AG04450 (cell line): ENCODE results near the gene SPSB3. TPM values are rescaled to one million over a fixed set of nuclear protein-coding genes. Genes with fewer than 3 reads are reported as not detected.

ENCODE experiments used
- CTCF ChIA-PET: fragments of 300-600, 350-600 bp; formaldehyde crosslinking; extraction: SDS; loops from one replicate; lab custom pipeline; 2022; ENCODE audit warnings: antibody characterized with exemption, inconsistent platforms; lab: Charles Lee
- POLR2A ChIA-PET: fragments of 350-600 bp; formaldehyde crosslinking; extraction: SDS; loops from one replicate; lab custom pipeline; 2021; ENCODE audit warnings: antibody characterized with exemption, inconsistent platforms; lab: Yijun Ruan, JAX
- DNase-seq: peaks from one replicate; pipeline ENCODE4 v3.0.0-alpha.2; 2011; ENCODE audit warnings: low read depth, low spot score
- H3K27ac ChIP-seq: one replicate; pipeline ENCODE4 v1.5.1; 2012; ENCODE audit warnings: low read depth, low read length, control low read depth
- H3K27me3 ChIP-seq: one replicate; pipeline ENCODE4 v1.6.0; 2012; ENCODE audit warnings: low read length; ENCODE audit not compliant: control insufficient read depth, insufficient read depth
- H3K4me3 ChIP-seq: 2 replicates; pipeline ENCODE4 v1.5.1; 2011; ENCODE audit warnings: mild to moderate bottlenecking, low read depth, low read length, control low read depth
- H3K9me3 ChIP-seq: 2 replicates; pipeline ENCODE4 v1.5.1; 2012; ENCODE audit warnings: low read length; ENCODE audit not compliant: control insufficient read depth, insufficient read depth
- CTCF ChIP-seq: IDR thresholded peaks from 2 replicates; pipeline ENCODE4 v1.5.1; 2011; ENCODE audit warnings: low read depth, low read length, control low read depth, inconsistent platforms
- polyA plus RNA-seq: library from polyadenylated mRNA; depleted of rRNA; stranded (reverse); fragments of >200 nt; gene quantifications from 2 replicates; pipeline ENCODE4 v1.2.3, GENCODE V29; 2011

The SPSB3 gene
- polyA plus RNA-seq, 1 experiment, result 11.0 TPM

- CTCF ChIA-PET, result no interaction called here
- Histone ChIP-seq H3K4me3 (no peak overlapping the region), H3K9me3 (no peaks in the 10 kb centered on the region; the same call in 1 of the 2 replicates), H3K27ac (no peak overlapping the region), H3K27me3 (no peaks in the 10 kb centered on the region)
- POLR2A ChIA-PET, result no interaction called here
- TF ChIP-seq CTCF, result no peak
- DNase-seq, result no peak
Observed at GRCh38 chr16:1818873-1819525, 36.6 kb upstream of the SPSB3 start.

GRCh38 chr16:1818204-1818872 is 36.0 kb upstream of the SPSB3 start:
- ChIA-PET POLR2A (no interaction called here), CTCF (no interaction called here)
- H3K9me3 ChIP-seq, result no peaks in the 10 kb centered on the region; the same call in 1 of the 2 replicates
- no peak overlapping the region for H3K4me3 ChIP-seq
- DNase-seq, result no peak
- H3K27ac ChIP-seq, result no peak overlapping the region
- no peak for TF ChIP-seq CTCF
- H3K27me3 ChIP-seq, result no peaks in the 10 kb centered on the region

GRCh38 chr16:1817716-1818115 is 35.3 kb upstream of the SPSB3 start:
- TF ChIP-seq CTCF, result no peak

GRCh38 chr16:1817276-1817589 is 34.9 kb upstream of the SPSB3 start:
- POLR2A ChIA-PET, result no interaction called here
- Histone ChIP-seq H3K27ac (no peak overlapping the region), H3K4me3 (no peak overlapping the region), H3K9me3 (no peaks in the 10 kb centered on the region; the same call in 1 of the 2 replicates), H3K27me3 (no peaks in the 10 kb centered on the region)
- TF ChIP-seq CTCF, result no peak
- no peak for DNase-seq
- CTCF ChIA-PET, result no interaction called here

More at GRCh38 chr16:1817716-1818115, 35.3 kb upstream of the SPSB3 start:
- ChIA-PET POLR2A (no interaction called here), CTCF (no interaction called here)
- Histone ChIP-seq H3K9me3 (no peaks in the 10 kb centered on the region; the same call in 1 of the 2 replicates), H3K27ac (no peak overlapping the region), H3K4me3 (no peak overlapping the region), H3K27me3 (no peaks in the 10 kb centered on the region)
- no peak for DNase-seq

- H3K27me3 ChIP-seq, result no peaks in the 10 kb centered on the region
- DNase-seq, result no peak
- ChIA-PET POLR2A (no interaction called here), CTCF (no interaction called here)
- no peak overlapping the region for H3K27ac ChIP-seq
- no peak overlapping the region for H3K4me3 ChIP-seq
- TF ChIP-seq CTCF, result no peak
- no peaks in the 10 kb centered on the region; the same call in 1 of the 2 replicates for H3K9me3 ChIP-seq
Observed at GRCh38 chr16:1816396-1817275, 34.3 kb upstream of the SPSB3 start.
